ENCODE results near the gene SHROOM3. TPM values are rescaled to one million over a fixed set of nuclear protein-coding genes. Genes with fewer than 3 reads are reported as not detected.

Gene SHROOM3
- total and polyA plus RNA-seq, 2 of the 13 experiments (the other 11 are each of a cell fraction or from before 2014, with no cell fraction given): 0.01 TPM; not detected in 1

DNA sequence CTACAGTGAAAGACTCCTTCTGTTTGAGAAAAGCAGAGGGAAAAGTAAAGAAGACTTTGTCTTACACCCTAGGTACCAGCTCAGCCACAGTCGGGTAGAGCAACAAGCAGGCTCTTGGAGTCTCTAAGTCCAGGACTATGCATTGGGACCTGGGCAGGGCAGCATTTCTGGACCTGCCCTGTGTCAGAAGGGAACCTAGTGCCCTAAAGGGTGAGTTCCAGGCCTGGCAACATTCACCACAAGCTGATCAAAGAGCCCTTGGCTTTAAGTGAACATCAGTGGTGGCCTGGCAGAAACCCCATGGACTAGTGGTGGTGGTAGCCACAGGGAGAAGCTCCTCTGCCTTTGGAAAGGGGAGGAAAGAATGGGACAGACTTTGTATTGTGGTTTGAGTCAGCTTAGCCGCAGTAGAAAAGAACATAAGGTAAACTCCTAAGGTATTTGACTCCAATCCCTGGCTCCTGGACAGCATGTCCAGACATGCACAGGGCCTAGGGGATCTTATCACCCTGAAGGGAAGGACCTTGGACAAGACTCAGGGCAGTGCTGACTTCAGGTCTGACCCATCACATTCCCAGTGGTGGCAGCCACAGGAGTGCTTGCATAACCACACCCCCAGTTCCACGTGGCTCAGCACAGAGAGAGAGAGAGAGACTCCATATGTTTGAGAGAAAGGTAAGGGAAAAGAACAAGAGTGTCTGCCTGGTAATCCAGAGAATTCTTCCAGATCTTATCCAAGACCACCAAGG is 46.7 kb upstream of the SHROOM3 start (continued):
- TF ChIP-seq, protein P1, sequence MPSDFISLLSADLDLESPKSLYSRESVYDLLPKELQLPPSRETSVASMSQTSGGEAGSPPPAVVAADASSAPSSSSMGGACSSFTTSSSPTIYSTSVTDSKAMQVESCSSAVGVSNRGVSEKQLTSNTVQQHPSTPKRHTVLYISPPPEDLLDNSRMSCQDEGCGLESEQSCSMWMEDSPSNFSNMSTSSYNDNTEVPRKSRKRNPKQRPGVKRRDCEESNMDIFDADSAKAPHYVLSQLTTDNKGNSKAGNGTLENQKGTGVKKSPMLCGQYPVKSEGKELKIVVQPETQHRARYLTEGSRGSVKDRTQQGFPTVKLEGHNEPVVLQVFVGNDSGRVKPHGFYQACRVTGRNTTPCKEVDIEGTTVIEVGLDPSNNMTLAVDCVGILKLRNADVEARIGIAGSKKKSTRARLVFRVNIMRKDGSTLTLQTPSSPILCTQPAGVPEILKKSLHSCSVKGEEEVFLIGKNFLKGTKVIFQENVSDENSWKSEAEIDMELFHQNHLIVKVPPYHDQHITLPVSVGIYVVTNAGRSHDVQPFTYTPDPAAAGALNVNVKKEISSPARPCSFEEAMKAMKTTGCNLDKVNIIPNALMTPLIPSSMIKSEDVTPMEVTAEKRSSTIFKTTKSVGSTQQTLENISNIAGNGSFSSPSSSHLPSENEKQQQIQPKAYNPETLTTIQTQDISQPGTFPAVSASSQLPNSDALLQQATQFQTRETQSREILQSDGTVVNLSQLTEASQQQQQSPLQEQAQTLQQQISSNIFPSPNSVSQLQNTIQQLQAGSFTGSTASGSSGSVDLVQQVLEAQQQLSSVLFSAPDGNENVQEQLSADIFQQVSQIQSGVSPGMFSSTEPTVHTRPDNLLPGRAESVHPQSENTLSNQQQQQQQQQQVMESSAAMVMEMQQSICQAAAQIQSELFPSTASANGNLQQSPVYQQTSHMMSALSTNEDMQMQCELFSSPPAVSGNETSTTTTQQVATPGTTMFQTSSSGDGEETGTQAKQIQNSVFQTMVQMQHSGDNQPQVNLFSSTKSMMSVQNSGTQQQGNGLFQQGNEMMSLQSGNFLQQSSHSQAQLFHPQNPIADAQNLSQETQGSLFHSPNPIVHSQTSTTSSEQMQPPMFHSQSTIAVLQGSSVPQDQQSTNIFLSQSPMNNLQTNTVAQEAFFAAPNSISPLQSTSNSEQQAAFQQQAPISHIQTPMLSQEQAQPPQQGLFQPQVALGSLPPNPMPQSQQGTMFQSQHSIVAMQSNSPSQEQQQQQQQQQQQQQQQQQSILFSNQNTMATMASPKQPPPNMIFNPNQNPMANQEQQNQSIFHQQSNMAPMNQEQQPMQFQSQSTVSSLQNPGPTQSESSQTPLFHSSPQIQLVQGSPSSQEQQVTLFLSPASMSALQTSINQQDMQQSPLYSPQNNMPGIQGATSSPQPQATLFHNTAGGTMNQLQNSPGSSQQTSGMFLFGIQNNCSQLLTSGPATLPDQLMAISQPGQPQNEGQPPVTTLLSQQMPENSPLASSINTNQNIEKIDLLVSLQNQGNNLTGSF (CRISPR knock-in tag; IDR thresholded peaks at IDR 0.05): no peak
- TF ChIP-seq, protein P2, sequence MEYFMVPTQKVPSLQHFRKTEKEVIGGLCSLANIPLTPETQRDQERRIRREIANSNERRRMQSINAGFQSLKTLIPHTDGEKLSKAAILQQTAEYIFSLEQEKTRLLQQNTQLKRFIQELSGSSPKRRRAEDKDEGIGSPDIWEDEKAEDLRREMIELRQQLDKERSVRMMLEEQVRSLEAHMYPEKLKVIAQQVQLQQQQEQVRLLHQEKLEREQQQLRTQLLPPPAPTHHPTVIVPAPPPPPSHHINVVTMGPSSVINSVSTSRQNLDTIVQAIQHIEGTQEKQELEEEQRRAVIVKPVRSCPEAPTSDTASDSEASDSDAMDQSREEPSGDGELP (IDR thresholded peaks at IDR 0.05; ENCODE audit: borderline replicate concordance, low read depth): no peak
- TF ChIP-seq ZKSCAN1 (IDR thresholded peaks at IDR 0.05; ENCODE audit: low read length) (no peak), TAF1 (CRISPR knock-in tag; IDR thresholded peaks at IDR 0.05) (no peak), KLF13 (CRISPR knock-in tag; IDR thresholded peaks at IDR 0.05) (no peak), YEATS4 (CRISPR knock-in tag; IDR thresholded peaks at IDR 0.05; ENCODE audit: borderline replicate concordance) (no peak), RNF2 (conservative IDR thresholded peaks at IDR 0.05; ENCODE audit: low read depth) (no peak), SRF (IDR thresholded peaks at IDR 0.05; ENCODE audit: low read depth, low read length) (no peak), PHF8 (CRISPR knock-in tag; IDR thresholded peaks at IDR 0.05) (no peak), NCOR1 (IDR thresholded peaks at IDR 0.05; ENCODE audit: borderline replicate concordance, low read length) (no peak), ZNF274 (CRISPR knock-in tag; IDR thresholded peaks at IDR 0.05) (no peak), ZNF333 (CRISPR knock-in tag; IDR thresholded peaks at IDR 0.05; ENCODE audit: borderline replicate concordance) (no peak), XRCC5 (optimal IDR thresholded peaks at IDR 0.05; ENCODE audit: low read length) (no peak), ZNF263 (CRISPR knock-in tag; IDR thresholded peaks at IDR 0.05) (no peak), XBP1 (CRISPR knock-in tag; IDR thresholded peaks at IDR 0.05) (no peak), PHF21A (CRISPR knock-in tag; IDR thresholded peaks at IDR 0.05) (no peak), FOXP1 (IDR thresholded peaks at IDR 0.05) (no peak), FOXP1 (CRISPR knock-in tag; IDR thresholded peaks at IDR 0.05) (no peak), ZNF746 (CRISPR knock-in tag; IDR thresholded peaks at IDR 0.05) (no peak)
- TF ChIP-seq, protein P3, sequence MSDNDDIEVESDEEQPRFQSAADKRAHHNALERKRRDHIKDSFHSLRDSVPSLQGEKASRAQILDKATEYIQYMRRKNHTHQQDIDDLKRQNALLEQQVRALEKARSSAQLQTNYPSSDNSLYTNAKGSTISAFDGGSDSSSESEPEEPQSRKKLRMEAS (IDR thresholded peaks at IDR 0.05): peak; percentile 63
- TF ChIP-seq, protein P4, sequence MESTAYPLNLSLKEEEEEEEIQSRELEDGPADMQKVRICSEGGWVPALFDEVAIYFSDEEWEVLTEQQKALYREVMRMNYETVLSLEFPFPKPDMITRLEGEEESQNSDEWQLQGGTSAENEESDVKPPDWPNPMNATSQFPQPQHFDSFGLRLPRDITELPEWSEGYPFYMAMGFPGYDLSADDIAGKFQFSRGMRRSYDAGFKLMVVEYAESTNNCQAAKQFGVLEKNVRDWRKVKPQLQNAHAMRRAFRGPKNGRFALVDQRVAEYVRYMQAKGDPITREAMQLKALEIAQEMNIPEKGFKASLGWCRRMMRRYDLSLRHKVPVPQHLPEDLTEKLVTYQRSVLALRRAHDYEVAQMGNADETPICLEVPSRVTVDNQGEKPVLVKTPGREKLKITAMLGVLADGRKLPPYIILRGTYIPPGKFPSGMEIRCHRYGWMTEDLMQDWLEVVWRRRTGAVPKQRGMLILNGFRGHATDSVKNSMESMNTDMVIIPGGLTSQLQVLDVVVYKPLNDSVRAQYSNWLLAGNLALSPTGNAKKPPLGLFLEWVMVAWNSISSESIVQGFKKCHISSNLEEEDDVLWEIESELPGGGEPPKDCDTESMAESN (CRISPR knock-in tag; conservative IDR thresholded peaks at IDR 0.05): no peak
- TF ChIP-seq, protein P5, sequence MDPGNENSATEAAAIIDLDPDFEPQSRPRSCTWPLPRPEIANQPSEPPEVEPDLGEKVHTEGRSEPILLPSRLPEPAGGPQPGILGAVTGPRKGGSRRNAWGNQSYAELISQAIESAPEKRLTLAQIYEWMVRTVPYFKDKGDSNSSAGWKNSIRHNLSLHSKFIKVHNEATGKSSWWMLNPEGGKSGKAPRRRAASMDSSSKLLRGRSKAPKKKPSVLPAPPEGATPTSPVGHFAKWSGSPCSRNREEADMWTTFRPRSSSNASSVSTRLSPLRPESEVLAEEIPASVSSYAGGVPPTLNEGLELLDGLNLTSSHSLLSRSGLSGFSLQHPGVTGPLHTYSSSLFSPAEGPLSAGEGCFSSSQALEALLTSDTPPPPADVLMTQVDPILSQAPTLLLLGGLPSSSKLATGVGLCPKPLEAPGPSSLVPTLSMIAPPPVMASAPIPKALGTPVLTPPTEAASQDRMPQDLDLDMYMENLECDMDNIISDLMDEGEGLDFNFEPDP (CRISPR knock-in tag; conservative IDR thresholded peaks at IDR 0.05): no peak

Measured in HepG2 (cell line).